ENCODE measurements around the gene SOX11.
"Not testable (repeated sequence)": the region's sequence is repeated elsewhere in the genome, so short reads cannot be mapped to it uniquely, and the experiment has no call there.

The SOX11 gene

DNA sequence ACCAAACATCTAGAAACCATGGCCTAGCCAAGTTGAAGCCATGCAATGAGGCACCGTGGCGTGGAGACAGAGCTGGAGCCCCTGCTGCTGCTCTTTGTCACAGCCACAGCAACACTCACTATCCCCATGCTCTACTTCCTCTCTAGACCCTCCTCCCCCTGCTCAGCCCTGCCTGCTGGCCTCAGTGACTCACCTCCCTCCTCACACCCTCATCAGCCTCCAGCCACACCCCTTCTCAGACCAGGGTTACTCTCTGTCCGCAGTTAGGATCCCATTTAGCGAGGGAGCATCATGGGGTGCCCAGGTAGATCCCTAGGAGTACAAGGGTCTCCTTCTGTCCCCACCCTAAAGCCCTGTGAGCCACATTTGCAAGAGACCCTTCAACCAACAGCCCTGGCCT is 25.4 kb upstream of the SOX11 start:
- DNase-seq (ENCODE audit: low spot score): no peak
- in situ Hi-C loops (cut with MboI; ENCODE audit: low pct_unique_long_range_greater_than_20kb, low sequenced_read_pairs, unreplicated experiment): no loop called here
- TF ChIP-seq, protein P1, sequence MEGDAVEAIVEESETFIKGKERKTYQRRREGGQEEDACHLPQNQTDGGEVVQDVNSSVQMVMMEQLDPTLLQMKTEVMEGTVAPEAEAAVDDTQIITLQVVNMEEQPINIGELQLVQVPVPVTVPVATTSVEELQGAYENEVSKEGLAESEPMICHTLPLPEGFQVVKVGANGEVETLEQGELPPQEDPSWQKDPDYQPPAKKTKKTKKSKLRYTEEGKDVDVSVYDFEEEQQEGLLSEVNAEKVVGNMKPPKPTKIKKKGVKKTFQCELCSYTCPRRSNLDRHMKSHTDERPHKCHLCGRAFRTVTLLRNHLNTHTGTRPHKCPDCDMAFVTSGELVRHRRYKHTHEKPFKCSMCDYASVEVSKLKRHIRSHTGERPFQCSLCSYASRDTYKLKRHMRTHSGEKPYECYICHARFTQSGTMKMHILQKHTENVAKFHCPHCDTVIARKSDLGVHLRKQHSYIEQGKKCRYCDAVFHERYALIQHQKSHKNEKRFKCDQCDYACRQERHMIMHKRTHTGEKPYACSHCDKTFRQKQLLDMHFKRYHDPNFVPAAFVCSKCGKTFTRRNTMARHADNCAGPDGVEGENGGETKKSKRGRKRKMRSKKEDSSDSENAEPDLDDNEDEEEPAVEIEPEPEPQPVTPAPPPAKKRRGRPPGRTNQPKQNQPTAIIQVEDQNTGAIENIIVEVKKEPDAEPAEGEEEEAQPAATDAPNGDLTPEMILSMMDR (IDR thresholded peaks at IDR 0.05; ENCODE audit: extremely low read depth, insufficient read depth, missing control alignments): no peak

DNA sequence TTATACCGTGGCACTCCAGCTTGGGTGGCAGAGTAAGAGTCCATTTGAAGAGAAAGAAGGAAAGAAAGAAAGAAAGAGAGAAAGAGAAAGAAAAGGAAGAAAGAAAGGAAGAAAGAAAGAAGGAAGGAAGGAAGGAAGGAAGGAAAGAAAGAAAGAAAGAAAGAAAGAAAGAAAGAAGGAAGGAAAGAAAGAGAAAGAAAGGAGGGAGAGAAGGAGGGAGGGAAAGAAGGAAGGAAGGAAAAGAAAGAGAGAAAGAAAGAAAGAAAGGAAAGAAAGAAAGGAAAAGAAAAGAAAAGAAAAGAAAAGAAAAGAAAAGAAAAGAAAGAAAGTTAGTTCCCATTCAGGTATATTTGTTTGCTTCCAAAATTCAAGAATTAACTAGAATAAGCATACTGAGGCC is 24.5 kb upstream of the SOX11 start:
- not testable (repeated sequence) for DNase-seq (ENCODE audit: low spot score)

DNA sequence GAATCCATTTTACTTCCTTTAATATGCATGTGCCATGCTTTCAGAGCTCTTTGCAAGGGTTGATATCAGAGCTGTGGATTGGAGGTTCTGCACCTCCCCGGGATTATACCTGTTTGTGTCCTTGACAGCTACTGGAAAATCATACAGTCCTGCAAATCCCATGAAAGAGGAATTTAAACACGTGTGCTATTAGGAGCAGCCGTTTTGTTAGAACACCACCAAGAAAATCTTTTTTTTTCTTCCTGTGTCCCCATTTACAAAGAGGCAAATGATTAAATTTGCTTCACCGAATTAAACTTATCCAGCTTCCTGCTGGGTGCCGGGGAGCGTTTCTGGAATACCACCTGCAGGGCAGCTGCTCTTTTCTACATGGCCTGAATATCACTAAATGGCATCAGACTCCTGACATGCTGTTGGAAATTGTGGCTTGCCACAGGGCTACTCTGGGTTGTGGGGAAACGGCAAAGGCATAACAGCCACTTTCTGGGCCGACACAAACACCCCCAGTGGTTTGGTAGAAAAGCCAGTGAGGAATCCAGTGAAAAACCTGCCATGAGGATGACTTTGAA is 23.4 kb upstream of the SOX11 start:
- TF ChIP-seq, protein P1 (IDR thresholded peaks at IDR 0.05; ENCODE audit: extremely low read depth, insufficient read depth, missing control alignments): no peak

More for the DNA sequence above, 24.5 kb upstream of the SOX11 start:
- in situ Hi-C loops (cut with MboI; ENCODE audit: low pct_unique_long_range_greater_than_20kb, low sequenced_read_pairs, unreplicated experiment): not testable (repeated sequence)

DNA sequence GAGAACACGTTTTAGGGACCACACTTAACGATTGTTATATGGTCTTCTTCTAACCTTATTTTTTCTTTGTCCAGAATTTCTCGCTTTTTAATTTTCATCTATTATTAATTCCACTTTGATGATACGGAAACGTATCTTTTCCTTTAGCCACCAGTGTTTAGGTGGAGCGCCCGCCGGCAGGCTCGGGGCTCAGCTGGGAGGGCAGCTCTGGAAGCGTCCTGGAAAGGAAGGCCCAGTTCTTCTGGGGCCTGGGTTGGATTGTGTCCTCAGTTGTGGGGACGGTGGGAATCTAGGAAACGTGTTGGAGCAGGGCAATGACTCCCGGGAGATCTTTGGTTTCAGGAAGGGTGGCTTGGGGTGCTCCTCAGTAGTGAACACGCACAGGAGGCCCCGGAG is 19.4 kb upstream of the SOX11 start:
- in situ Hi-C loops (cut with MboI; ENCODE audit: low pct_unique_long_range_greater_than_20kb, low sequenced_read_pairs, unreplicated experiment): no loop called here
- DNase-seq (ENCODE audit: low spot score): no peak
- TF ChIP-seq, protein P1 (IDR thresholded peaks at IDR 0.05; ENCODE audit: extremely low read depth, insufficient read depth, missing control alignments): no peak

More for the DNA sequence above, 23.4 kb upstream of the SOX11 start:
- in situ Hi-C loops (cut with MboI; ENCODE audit: low pct_unique_long_range_greater_than_20kb, low sequenced_read_pairs, unreplicated experiment): no loop called here
- no peak for DNase-seq (ENCODE audit: low spot score)

DNA sequence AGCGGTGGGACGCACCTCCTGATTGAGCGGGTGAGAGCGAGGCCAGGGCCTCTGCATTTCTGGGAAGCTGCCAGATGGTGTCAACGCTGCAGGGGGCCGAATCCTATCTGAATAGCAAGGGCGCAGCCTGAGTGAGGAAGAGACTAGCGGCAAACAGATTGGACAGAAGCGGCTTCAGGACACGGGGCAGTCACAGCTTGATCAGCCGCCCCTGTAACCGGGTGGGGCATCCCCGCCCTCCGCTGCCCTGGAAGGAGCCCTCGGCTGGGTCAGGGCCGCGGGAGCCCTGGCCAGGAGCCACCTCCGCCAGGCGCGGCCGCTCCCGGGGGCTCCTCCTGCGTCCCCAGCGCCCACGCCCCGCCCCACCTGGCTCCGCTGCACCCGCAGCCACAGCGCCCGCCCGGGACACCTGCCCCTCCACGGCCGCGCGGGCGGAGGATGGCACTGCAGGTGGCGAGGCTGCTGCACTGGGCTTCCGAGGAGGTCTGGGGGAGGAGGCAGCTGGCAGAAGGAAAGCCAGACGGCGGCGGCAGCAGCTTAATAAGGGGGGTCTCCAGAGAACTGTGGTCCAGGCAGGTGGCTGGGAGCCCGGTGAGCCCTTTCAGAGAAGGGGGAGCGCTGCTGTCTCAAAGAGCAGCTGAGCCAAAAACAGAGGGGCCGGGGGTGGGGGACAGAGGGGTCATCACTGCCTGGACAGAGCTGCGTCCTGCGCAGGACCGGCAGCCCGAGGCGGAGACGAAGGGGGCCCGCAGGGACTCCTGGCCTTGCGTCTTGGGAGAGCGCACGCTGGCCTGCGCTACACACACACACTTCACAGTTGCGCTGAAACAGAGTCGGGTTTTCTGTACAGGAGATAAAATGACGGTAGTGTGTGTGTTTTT is 18.8 kb upstream of the SOX11 start:
- in situ Hi-C loops (cut with MboI; ENCODE audit: low pct_unique_long_range_greater_than_20kb, low sequenced_read_pairs, unreplicated experiment): no loop called here
- TF ChIP-seq, protein P1 (IDR thresholded peaks at IDR 0.05; ENCODE audit: extremely low read depth, insufficient read depth, missing control alignments): no peak
- no peak for DNase-seq (ENCODE audit: low spot score)

DNA sequence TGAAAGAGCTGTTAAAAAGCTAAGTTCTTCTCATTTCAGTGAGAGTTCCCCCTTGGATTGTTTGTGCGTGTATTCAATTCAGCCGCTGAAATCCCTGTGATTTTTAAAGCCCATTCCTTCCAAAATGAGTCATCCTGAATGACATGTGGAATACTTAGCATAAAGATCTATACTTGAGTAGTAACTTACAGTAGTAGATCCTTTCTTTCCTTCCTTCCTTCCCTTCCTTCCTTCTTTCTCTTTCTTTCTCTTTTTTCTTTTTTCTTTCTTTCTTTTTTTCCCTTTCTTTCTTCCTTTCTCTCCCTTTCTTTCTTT is 18.2 kb upstream of the SOX11 start:
- TF ChIP-seq, protein P1 (IDR thresholded peaks at IDR 0.05; ENCODE audit: extremely low read depth, insufficient read depth, missing control alignments): no peak
- in situ Hi-C loops (cut with MboI; ENCODE audit: low pct_unique_long_range_greater_than_20kb, low sequenced_read_pairs, unreplicated experiment): no loop called here
- DNase-seq (ENCODE audit: low spot score): no peak

DNA sequence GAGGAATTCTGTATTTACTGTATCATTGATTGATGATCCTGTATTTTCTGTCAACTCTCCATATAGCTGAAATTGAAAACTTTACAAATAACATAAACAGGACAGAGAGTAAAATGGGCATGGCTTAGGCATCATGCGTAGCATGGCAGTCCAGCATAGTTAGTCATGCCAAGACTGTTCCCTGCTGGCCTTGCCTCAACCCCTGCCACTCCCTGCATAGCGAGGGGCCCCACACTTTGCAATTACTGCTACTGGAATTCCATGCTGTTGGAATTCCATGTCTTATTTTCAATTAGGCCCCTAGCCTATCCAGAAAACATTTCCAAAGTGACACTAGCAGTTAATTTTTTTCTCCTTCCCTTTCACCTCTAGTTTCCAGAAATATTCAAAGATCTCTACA is 15.1 kb upstream of the SOX11 start:
- in situ Hi-C loops (cut with MboI; ENCODE audit: low pct_unique_long_range_greater_than_20kb, low sequenced_read_pairs, unreplicated experiment): no loop called here
- no peak for DNase-seq (ENCODE audit: low spot score)
- TF ChIP-seq, protein P1 (IDR thresholded peaks at IDR 0.05; ENCODE audit: extremely low read depth, insufficient read depth, missing control alignments): no peak
